ENCODE measurements around the gene BICDL2. TPM values are rescaled to one million over a fixed set of nuclear protein-coding genes. Genes with fewer than 3 reads are reported as not detected.

BICDL2 gene
- total RNA-seq, 4 donors from 2014 or later = 58.4 to 77.6 (median 69.3) TPM

GRCh38 chr16:3022208-3022683 lies 14.5 kb downstream of the BICDL2 start:
- TF ChIP-seq POLR2AphosphoS5 (IDR thresholded peaks at IDR 0.05) (peak in 1 of 3 donors; percentile 68), CTCF (IDR thresholded peaks at IDR 0.05) (no peak)
- WGBS = under 1% methylated on average over 8 of the region's 8 CpGs
- no peaks in the 10 kb centered on the region for H3K9me3 ChIP-seq
- peak overlapping the region; percentile 60 for H3K4me3 ChIP-seq
- H3K4me1 ChIP-seq = peaks cover 63% of the 10 kb centered on the region
- DNase-seq (ENCODE audit: low spot score in 2 of 2) = peak; percentile 94 to 95
- peaks cover 16% of the 10 kb centered on the region for H3K36me3 ChIP-seq
- H3K27me3 ChIP-seq = peaks cover 19% of the 10 kb centered on the region
- peak overlapping the region; percentile 90 for H3K27ac ChIP-seq

GRCh38 chr16:3021449-3022207 lies 15.1 kb downstream of the BICDL2 start:
- 3% methylated on average over 12 of the region's 25 CpGs for WGBS
- TF ChIP-seq CTCF (IDR thresholded peaks at IDR 0.05) (peak in 1 of 2 donors; percentile 21), EP300 (IDR thresholded peaks at IDR 0.05) (no peak), POLR2AphosphoS5 (IDR thresholded peaks at IDR 0.05) (no peak)
- Histone ChIP-seq H3K4me3 (peak overlapping the region; percentile 60), H3K27me3 (peaks cover 19% of the 10 kb centered on the region), H3K27ac (peak overlapping the region; percentile 90), H3K4me1 (peaks cover 63% of the 10 kb centered on the region), H3K9me3 (no peaks in the 10 kb centered on the region), H3K36me3 (peaks cover 10% of the 10 kb centered on the region)
- DNase-seq (ENCODE audit: low spot score in 2 of 2) = peak; percentile 90 to 91

GRCh38 chr16:3020604-3021448 lies 15.9 kb downstream of the BICDL2 start:
- Histone ChIP-seq H3K4me3 (peak overlapping the region; percentile 60), H3K27ac (peak overlapping the region; percentile 90), H3K36me3 (peaks cover 2% of the 10 kb centered on the region), H3K9me3 (no peaks in the 10 kb centered on the region), H3K27me3 (peaks cover 19% of the 10 kb centered on the region), H3K4me1 (peaks cover 63% of the 10 kb centered on the region)
- peak in 1 of 2 donors; percentile 91 for DNase-seq (ENCODE audit: low spot score in 2 of 2)
- 3% methylated on average over 23 of the region's 57 CpGs for WGBS
- no peak for TF ChIP-seq CTCF (IDR thresholded peaks at IDR 0.05)
- peak; percentile 50 to 94 (median 50) for TF ChIP-seq POLR2AphosphoS5 (IDR thresholded peaks at IDR 0.05)

GRCh38 chr16:3020247-3020603 lies 16.5 kb downstream of the BICDL2 start, which contains the start of gene TNFRSF12A:
Gene TNFRSF12A (plus strand): TSS chr16:3020368. CDS start chr16:3020398, 30 bp downstream.
- H3K4me1 ChIP-seq = peaks cover 58% of the 10 kb centered on the region
- TF ChIP-seq POLR2A (IDR thresholded peaks at IDR 0.05) = peak in 1 of 2 donors; percentile 80
- peak in 1 of 3 donors; percentile 24 for TF ChIP-seq POLR2AphosphoS5 (IDR thresholded peaks at IDR 0.05)
- TF ChIP-seq EP300 (IDR thresholded peaks at IDR 0.05) = no peak
- no peak for TF ChIP-seq CTCF (IDR thresholded peaks at IDR 0.05)
- DNase-seq (ENCODE audit: low spot score in 2 of 2) = no peak
- peak within 1 kb of the TSS; percentile 90 for H3K27ac ChIP-seq
- H3K27me3 ChIP-seq = peaks cover 19% of the 10 kb centered on the region
- WGBS = no CpG with 5 or more reads among the region's 49 CpGs
- no peaks in the 10 kb centered on the region for H3K36me3 ChIP-seq
- H3K9me3 ChIP-seq = no peaks in the 10 kb centered on the region
- H3K4me3 ChIP-seq = peak within 1 kb of the TSS; percentile 60

Measured in suprapubic skin (tissue), 4 donors.